Measurements from ENCODE around the gene NRL. TPM values are rescaled to one million over a fixed set of nuclear protein-coding genes. Genes with fewer than 3 reads are reported as not detected.

The NRL gene
- total RNA-seq, 1 experiment from 2014 or later = 1.4 TPM

GRCh38 chr14:24156840-24157239 is 42.1 kb upstream of the NRL start:
- DNase-seq (ENCODE audit: low read depth, low spot score) (no peak), ATAC-seq (no peak)
- no peak for TF ChIP-seq TCF7L2 (IDR thresholded peaks at IDR 0.05; ENCODE audit: low read depth, low read length)
- Histone ChIP-seq H3K27me3 (ENCODE audit: control insufficient read depth, insufficient read depth, low read length) (no peaks in the 10 kb centered on the region), H3K9me3 (ENCODE audit: control insufficient read depth, insufficient read depth, low read depth, low read length) (no peaks in the 10 kb centered on the region), H3K4me3 (ENCODE audit: low read depth in 2 of 2, low read length in 2 of 2) (no peak overlapping the region), H3K27ac (ENCODE audit: low read length) (no peak overlapping the region), H3K4me1 (ENCODE audit: control insufficient read depth, insufficient read depth, low read length) (peaks cover 4% of the 10 kb centered on the region), H3K36me3 (ENCODE audit: control insufficient read depth, insufficient read depth, low read length) (peaks cover 3% of the 10 kb centered on the region)
- CTCF ChIA-PET = no interaction called here
- no TSS peak for BruUV-seq (replicated peaks)
- POLR2A ChIA-PET = no interaction called here
- intact Hi-C loops (cut with micrococcal nuclease; ENCODE audit: unreplicated experiment) (no loop called here), in situ Hi-C loops (cut with HindIII; ENCODE audit: low pct_unique_long_range_greater_than_20kb, low sequenced_read_pairs) (no loop called here)

GRCh38 chr14:24155100-24155499 is 40.4 kb upstream of the NRL start:
- Histone ChIP-seq H3K4me1 (ENCODE audit: control insufficient read depth, insufficient read depth, low read length) (no peaks in the 10 kb centered on the region), H3K4me3 (ENCODE audit: low read depth in 2 of 2, low read length in 2 of 2) (no peak overlapping the region), H3K27me3 (ENCODE audit: control insufficient read depth, insufficient read depth, low read length) (no peaks in the 10 kb centered on the region), H3K27ac (ENCODE audit: low read length) (no peak overlapping the region), H3K36me3 (ENCODE audit: control insufficient read depth, insufficient read depth, low read length) (peaks cover 3% of the 10 kb centered on the region), H3K9me3 (ENCODE audit: control insufficient read depth, insufficient read depth, low read depth, low read length) (no peaks in the 10 kb centered on the region)
- DNase-seq (ENCODE audit: low read depth, low spot score) (no peak), ATAC-seq (no peak)
- in situ Hi-C loops (cut with HindIII; ENCODE audit: low pct_unique_long_range_greater_than_20kb, low sequenced_read_pairs) = no loop called here
- intact Hi-C loops (cut with micrococcal nuclease; ENCODE audit: unreplicated experiment) = no loop called here
- ChIA-PET CTCF (no interaction called here), POLR2A (no interaction called here)
- no TSS peak for BruUV-seq (replicated peaks)
- TF ChIP-seq, protein P1, sequence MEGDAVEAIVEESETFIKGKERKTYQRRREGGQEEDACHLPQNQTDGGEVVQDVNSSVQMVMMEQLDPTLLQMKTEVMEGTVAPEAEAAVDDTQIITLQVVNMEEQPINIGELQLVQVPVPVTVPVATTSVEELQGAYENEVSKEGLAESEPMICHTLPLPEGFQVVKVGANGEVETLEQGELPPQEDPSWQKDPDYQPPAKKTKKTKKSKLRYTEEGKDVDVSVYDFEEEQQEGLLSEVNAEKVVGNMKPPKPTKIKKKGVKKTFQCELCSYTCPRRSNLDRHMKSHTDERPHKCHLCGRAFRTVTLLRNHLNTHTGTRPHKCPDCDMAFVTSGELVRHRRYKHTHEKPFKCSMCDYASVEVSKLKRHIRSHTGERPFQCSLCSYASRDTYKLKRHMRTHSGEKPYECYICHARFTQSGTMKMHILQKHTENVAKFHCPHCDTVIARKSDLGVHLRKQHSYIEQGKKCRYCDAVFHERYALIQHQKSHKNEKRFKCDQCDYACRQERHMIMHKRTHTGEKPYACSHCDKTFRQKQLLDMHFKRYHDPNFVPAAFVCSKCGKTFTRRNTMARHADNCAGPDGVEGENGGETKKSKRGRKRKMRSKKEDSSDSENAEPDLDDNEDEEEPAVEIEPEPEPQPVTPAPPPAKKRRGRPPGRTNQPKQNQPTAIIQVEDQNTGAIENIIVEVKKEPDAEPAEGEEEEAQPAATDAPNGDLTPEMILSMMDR (IDR thresholded peaks at IDR 0.05) = no peak
- TF ChIP-seq SIN3A (IDR thresholded peaks at IDR 0.05; ENCODE audit: borderline replicate concordance, insufficient read depth, low read depth, low read length) (no peak), TCF7L2 (IDR thresholded peaks at IDR 0.05; ENCODE audit: low read depth, low read length) (no peak), REST (IDR thresholded peaks at IDR 0.05; ENCODE audit: insufficient read depth in 1 of 2, low read depth in 2 of 2, low read length in 1 of 2) (no peak), POLR2AphosphoS5 (IDR thresholded peaks at IDR 0.05; ENCODE audit: low read depth, low read length) (no peak)

DNA sequence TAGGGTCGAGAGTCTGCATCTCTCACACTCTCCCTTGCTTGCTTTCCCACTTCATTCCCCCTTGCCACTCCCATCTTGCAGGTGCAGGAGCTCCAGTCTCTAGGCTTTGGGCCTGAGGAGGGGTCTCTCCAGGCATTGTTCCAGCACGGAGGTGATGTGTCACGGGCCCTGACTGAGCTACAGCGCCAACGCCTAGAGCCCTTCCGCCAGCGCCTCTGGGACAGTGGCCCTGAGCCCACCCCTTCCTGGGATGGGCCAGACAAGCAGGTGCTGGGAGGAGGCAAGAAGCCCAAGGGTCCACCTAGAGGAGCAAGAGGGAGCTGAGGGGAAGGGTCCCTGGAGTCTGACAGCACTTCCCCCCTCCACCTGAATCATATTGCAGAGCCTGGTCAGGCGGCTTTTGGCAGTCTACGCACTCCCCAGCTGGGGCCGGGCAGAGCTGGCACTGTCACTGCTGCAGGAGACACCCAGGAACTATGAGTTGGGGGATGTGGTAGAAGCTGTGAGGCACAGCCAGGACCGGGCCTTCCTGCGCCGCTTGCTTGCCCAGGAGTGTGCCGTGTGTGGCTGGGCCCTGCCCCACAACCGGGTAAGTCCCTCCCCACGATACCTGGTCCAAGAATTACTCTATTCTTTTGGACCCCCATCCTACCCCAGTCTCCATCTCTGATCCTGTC is 36.8 kb upstream of the NRL start:
- Histone ChIP-seq H3K4me3 (ENCODE audit: low read depth in 2 of 2, low read length in 2 of 2) (no peak overlapping the region), H3K27ac (ENCODE audit: low read length) (no peak overlapping the region), H3K36me3 (ENCODE audit: control insufficient read depth, insufficient read depth, low read length) (peaks cover 6% of the 10 kb centered on the region), H3K27me3 (ENCODE audit: control insufficient read depth, insufficient read depth, low read length) (no peaks in the 10 kb centered on the region), H3K9me3 (ENCODE audit: control insufficient read depth, insufficient read depth, low read depth, low read length) (no peaks in the 10 kb centered on the region), H3K4me1 (ENCODE audit: control insufficient read depth, insufficient read depth, low read length) (no peaks in the 10 kb centered on the region)
- POLR2A ChIA-PET = interaction anchor here (0.5 to 0.6 kb wide), 2 partner anchors 15 to 18 kb away, joined by 3 read pairs; partner anchors contain the start of gene PSME1
- in situ Hi-C loops (cut with HindIII; ENCODE audit: low pct_unique_long_range_greater_than_20kb, low sequenced_read_pairs) (no loop called here), intact Hi-C loops (cut with micrococcal nuclease; ENCODE audit: unreplicated experiment) (no loop called here)
- CTCF ChIA-PET = interaction anchor here (0.6 kb wide), 1 partner anchor 95 kb away, joined by 4 read pairs; no protein-coding TSS in a partner anchor
- no TSS peak for BruUV-seq (replicated peaks)
- no peak for DNase-seq (ENCODE audit: low read depth, low spot score)
- no peak for ATAC-seq
- TF ChIP-seq, protein P1 (IDR thresholded peaks at IDR 0.05) = no peak
- TF ChIP-seq SIN3A (IDR thresholded peaks at IDR 0.05; ENCODE audit: borderline replicate concordance, insufficient read depth, low read depth, low read length) (no peak), REST (IDR thresholded peaks at IDR 0.05; ENCODE audit: insufficient read depth in 1 of 2, low read depth in 2 of 2, low read length in 1 of 2) (no peak), POLR2AphosphoS5 (IDR thresholded peaks at IDR 0.05; ENCODE audit: low read depth, low read length) (no peak), TCF7L2 (IDR thresholded peaks at IDR 0.05; ENCODE audit: low read depth, low read length) (no peak)
